Transverse colon (tissue), 4 donors: ENCODE data around the gene ZNF506. TPM values are rescaled to one million over a fixed set of nuclear protein-coding genes. Genes with fewer than 3 reads are reported as not detected.
"Not testable (repeated sequence)": the region's sequence is repeated elsewhere in the genome, so short reads cannot be mapped to it uniquely, and the experiment has no call there.

ENCODE experiments used
- DNase-seq: peaks from one replicate; pipeline ENCODE4 v3.0.0-alpha.2; 2019
- H3K27ac ChIP-seq, 4 donors: fragments of 200-600 bp; sonication (generic); 2 replicates each; pipeline ENCODE4 v1.5.1; 2016 to 2018; ENCODE audit warnings: inconsistent platforms in 4 of 4
- H3K27me3 ChIP-seq: fragments of 200-600 bp; sonication (generic); 2 replicates; pipeline ENCODE4 v1.5.1; 2017; ENCODE audit warnings: inconsistent platforms
- H3K36me3 ChIP-seq, 4 donors: fragments of 200-600 bp; sonication (generic); 2 replicates each; pipeline ENCODE4 v1.5.1; 2017 to 2019; ENCODE audit warnings: inconsistent platforms in 4 of 4
- H3K4me1 ChIP-seq, 4 donors: fragments of 200-600 bp; sonication (generic); 2 replicates each; pipeline ENCODE4 v1.5.1; 2017 to 2020; ENCODE audit warnings: inconsistent platforms in 4 of 4
- H3K4me3 ChIP-seq, 4 donors: fragments of 200-600 bp; sonication (generic); 1 replicate in 1 of 4; 2 replicates in 3 of 4; pipeline versions ENCODE4 v1.5.1 to v1.6.1; 2017 to 2019; ENCODE audit warnings: inconsistent platforms in 4 of 4
- H3K9me3 ChIP-seq, 2 donors: fragments of 200-600 bp; sonication (generic); 2 replicates each; pipeline ENCODE4 v1.5.1; 2017 to 2019; ENCODE audit warnings: inconsistent platforms in 2 of 2
- EP300 ChIP-seq: sonication (generic); formaldehyde crosslinking; IDR thresholded peaks from one replicate; pipeline ENCODE4 v1.6.1; 2017; ENCODE audit warnings: antibody characterized with exemption, low read depth
- POLR2A ChIP-seq: fragments of 450-650 bp; IDR thresholded peaks from one replicate; pipeline ENCODE4 v1.6.1; 2016; ENCODE audit warnings: antibody characterized with exemption, mild to moderate bottlenecking, moderate library complexity
- POLR2AphosphoS5 ChIP-seq, 3 donors: sonication (generic); formaldehyde crosslinking; IDR thresholded peaks; one replicate each; pipeline ENCODE4 v1.6.1; 2016; ENCODE audit warnings: antibody characterized with exemption in 3 of 3
- WGBS, 2 donors: methylation state at CpG; one replicate each; pipeline ENCODE4 v1.1.5; 2018; ENCODE audit warnings: low coverage in 1 of 2; 5-methylcytosine and 5-hydroxymethylcytosine counted together
- in situ Hi-C, 4 donors: fragments of 200-750 bp; cut with MboI; loops; one replicate each; pipeline versions ENCODE4 v1.15.0 to v1.15.1; 2017; ENCODE audit warnings: low sequenced_read_pairs in 3 of 4, low pct_ligation_motif_present in 1 of 4, low pct_unique_long_range_greater_than_20kb in 1 of 4
- intact Hi-C: fragments of 100-400 bp; cut with DNase I; formaldehyde crosslinking; loops from one replicate; pipeline ENCODE4 v1.15.1; 2023; ENCODE audit warnings: low total_unique reads
- total RNA-seq, 4 donors: library from RNA; depleted of rRNA; stranded (reverse); fragments of >200 nt; gene quantifications; one replicate each; pipeline ENCODE4 v1.1.0, GENCODE V29; 2016
- TF ChIP-seq, protein P1 (sequence below), 5 experiments: fragments of 200-600 bp in 3 of 5; fragments of 450-650 bp in 2 of 5; sonication (generic) in 3 of 5; IDR thresholded peaks; 1 replicate in 2 of 5; 2 replicates in 3 of 5; pipeline ENCODE4 v1.5.1; 2016 to 2017; ENCODE audit warnings: antibody characterized with exemption in 5 of 5, inconsistent platforms in 3 of 5, mild to moderate bottlenecking in 2 of 5, moderate library complexity in 1 of 5

Gene ZNF506
- total RNA-seq, 4 donors from 2014 or later: 11.6 to 43.2 (median 25.4) TPM

DNA sequence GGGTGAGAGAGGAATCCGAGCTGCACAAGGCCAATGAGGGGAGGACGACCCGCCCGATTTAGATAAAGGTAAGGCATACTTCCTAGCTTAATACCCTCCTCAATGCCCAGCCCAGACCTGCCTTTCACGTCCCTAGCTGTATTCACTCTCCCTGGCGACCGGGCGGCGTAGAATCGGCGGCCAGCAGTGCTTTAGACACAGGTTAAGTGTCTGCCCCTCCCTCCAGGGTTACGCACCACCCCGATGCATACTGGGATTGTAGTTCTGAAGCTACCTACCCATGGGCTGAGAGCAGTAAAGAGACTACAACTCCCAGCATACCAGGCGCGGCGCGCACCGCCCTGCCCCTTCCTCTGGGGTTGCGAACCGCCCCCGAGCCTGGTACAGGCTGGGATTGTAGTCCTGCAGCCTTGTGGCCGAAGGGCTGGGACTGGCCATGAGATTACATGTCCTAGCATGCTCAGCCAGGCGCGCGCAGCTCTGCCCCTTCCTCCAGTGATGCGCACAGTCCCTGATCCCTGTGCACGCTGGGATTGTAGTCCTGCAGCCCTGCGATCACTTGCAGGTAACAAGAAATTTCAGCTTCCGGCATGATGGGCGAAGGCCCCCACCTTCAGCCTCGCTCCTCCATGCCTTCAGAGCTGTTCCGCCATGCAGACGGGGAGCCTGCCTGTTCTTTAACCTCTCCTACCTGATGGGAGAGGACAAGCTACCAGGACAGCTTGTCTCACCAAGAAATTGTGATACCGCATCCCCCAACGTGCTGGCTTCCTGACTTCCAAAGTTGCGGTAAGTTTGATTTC is 45.1 kb downstream of the ZNF506 start:
- peaks cover 11 to 20% (median 16%) of the 10 kb centered on the region in 4 donors for H3K4me1 ChIP-seq
- WGBS, 2 donors: 2% methylated on average over 20 of the region's 36 CpGs; no CpG with 5 or more reads in 1 of the 2 donors
- peak; percentile 98 for DNase-seq
- H3K36me3 ChIP-seq: no peaks in the 10 kb centered on the region
- peak overlapping the region; percentile 48 to 86 (median 60) for H3K4me3 ChIP-seq
- intact Hi-C loops (no loop called here), in situ Hi-C loops (loop anchor here in 1 of 4 donors (5.0 kb wide), 1 partner anchor 51 kb away; no protein-coding TSS in a partner anchor)
- no peaks in the 10 kb centered on the region for H3K27me3 ChIP-seq
- peak overlapping the region; percentile 79 to 88 (median 80) for H3K27ac ChIP-seq
- no peaks in the 10 kb centered on the region for H3K9me3 ChIP-seq
- TF ChIP-seq POLR2A (peak; percentile 66), EP300 (no peak), POLR2AphosphoS5 (IDR thresholded peaks at IDR 0.05) (peak; percentile 69 to 83 (median 79))
- TF ChIP-seq, protein P1, sequence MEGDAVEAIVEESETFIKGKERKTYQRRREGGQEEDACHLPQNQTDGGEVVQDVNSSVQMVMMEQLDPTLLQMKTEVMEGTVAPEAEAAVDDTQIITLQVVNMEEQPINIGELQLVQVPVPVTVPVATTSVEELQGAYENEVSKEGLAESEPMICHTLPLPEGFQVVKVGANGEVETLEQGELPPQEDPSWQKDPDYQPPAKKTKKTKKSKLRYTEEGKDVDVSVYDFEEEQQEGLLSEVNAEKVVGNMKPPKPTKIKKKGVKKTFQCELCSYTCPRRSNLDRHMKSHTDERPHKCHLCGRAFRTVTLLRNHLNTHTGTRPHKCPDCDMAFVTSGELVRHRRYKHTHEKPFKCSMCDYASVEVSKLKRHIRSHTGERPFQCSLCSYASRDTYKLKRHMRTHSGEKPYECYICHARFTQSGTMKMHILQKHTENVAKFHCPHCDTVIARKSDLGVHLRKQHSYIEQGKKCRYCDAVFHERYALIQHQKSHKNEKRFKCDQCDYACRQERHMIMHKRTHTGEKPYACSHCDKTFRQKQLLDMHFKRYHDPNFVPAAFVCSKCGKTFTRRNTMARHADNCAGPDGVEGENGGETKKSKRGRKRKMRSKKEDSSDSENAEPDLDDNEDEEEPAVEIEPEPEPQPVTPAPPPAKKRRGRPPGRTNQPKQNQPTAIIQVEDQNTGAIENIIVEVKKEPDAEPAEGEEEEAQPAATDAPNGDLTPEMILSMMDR (IDR thresholded peaks at IDR 0.05): peak in 1 of 5 experiments; percentile 35

DNA sequence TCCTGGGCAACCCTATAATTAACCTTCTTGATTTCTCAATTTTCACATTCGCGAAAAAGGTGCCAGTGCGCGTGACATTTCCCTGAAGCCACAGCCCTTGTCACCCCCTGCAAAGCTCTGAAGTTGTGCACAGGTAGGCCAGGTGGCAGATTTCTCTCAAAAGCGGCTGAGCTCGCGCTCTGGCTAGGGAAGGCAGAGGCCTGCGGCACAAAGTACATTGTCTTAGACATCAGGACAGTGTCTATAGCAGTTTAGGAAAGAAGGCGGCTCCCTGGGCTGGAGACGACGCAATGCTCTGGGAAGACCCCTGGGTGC is 45.7 kb downstream of the ZNF506 start:
- intact Hi-C loops: no loop called here
- 7% methylated on average over 11 of the region's 11 CpGs; no CpG with 5 or more reads in 1 of the 2 donors for WGBS, 2 donors
- DNase-seq: no peak
- in situ Hi-C loops: loop anchor here in 1 of 4 donors (5.0 kb wide), 1 partner anchor 51 kb away; no protein-coding TSS in a partner anchor
- H3K9me3 ChIP-seq: no peaks in the 10 kb centered on the region
- peaks cover 11 to 20% (median 16%) of the 10 kb centered on the region in 4 donors for H3K4me1 ChIP-seq
- no peaks in the 10 kb centered on the region for H3K27me3 ChIP-seq
- H3K27ac ChIP-seq: peak overlapping the region; percentile 72 to 88 (median 80)
- H3K4me3 ChIP-seq: peak overlapping the region; percentile 48 to 86 (median 60)
- no peaks in the 10 kb centered on the region for H3K36me3 ChIP-seq
- no peak for TF ChIP-seq POLR2A
- TF ChIP-seq POLR2AphosphoS5 (IDR thresholded peaks at IDR 0.05): no peak
- TF ChIP-seq, protein P1 (IDR thresholded peaks at IDR 0.05): no peak

DNA sequence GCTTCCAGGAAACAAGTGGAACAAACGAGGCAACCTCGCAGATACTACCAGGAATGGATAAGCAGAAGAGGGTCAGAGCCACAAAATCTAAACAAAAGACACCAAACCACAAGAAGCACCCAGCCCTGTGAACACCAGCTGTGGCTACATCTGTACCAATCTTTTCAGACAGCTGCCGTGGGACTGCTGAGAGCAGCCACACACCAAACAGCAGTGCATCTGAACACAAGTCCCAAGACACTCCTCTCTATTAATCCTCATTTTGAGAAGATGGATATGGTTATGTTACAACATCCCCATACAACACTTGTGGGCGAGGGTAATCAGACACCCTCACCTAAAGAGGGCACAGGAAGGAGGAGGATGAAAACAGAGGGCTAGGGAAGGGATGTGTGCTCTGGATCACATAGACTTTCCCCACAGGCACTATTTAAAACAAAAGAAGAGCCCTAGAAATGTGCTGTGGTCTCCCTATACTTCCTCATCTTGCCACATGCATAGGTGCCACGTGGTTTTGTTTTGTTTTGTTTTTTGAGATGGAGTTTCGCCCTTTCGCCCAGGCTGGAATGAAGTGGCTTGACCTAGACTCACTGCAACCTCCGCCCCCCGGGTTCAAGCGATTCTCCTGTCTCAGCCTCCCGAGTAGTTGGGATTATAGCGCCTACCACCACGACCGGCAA is 47.1 kb downstream of the ZNF506 start:
- Histone ChIP-seq H3K4me1 (peaks cover 11 to 20% (median 16%) of the 10 kb centered on the region in 4 donors), H3K27ac (no peak overlapping the region), H3K36me3 (no peaks in the 10 kb centered on the region), H3K9me3 (no peaks in the 10 kb centered on the region), H3K27me3 (no peaks in the 10 kb centered on the region), H3K4me3 (no peak overlapping the region)
- in situ Hi-C loops: loop anchor here in 1 of 4 donors (5.0 kb wide), 1 partner anchor 53 kb away; no protein-coding TSS in a partner anchor
- no peak for DNase-seq
- WGBS, 2 donors: 58 to 88% methylated on average over 2 to 14 of the region's 14 CpGs
- intact Hi-C loops: no loop called here
- TF ChIP-seq POLR2AphosphoS5 (IDR thresholded peaks at IDR 0.05) (no peak), POLR2A (no peak), EP300 (no peak)
- TF ChIP-seq, protein P1 (IDR thresholded peaks at IDR 0.05): no peak

DNA sequence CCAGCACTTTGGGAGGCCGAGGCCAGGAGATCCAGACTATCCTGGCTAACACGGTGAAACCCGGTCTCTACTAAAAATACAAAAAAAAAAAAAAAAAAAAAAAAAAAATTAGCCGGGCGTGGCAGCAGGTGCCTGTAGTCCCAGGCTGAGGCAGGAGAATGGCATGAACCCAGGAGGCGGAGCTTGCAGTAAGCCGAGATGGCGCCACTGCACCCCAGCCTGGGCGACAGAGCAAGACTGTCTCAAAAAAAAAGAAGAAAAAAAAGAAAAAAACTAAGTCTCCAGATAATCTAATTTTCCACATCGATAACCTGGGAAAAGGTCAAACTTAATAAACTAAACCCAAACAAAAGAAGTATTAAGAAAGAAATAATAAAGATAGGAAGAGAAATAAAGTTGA is 49.6 kb downstream of the ZNF506 start:
- in situ Hi-C loops: not testable (repeated sequence)

DNA sequence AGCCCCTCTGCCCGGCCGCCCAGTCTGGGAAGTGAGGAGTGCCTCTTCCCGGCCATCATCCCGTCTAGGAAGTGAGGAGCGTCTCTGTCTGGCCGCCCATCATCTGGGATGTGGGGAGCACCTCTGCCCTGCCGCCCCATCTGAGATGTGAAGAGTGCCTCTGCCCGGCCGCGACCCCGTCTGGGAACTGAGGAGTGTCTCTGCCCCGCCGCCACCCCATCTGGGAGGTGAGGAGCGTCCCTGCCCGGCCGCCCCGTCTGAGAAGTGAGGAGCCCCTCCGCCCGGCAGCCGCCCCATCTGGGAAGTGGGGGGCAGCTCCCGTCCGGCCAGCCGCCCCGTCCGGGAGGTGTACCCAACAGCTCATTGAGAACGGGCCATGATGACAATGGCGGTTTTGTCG is 51.6 kb downstream of the ZNF506 start:
- intact Hi-C loops, H3K27me3 ChIP-seq, DNase-seq, H3K4me1 ChIP-seq, in situ Hi-C loops, H3K27ac ChIP-seq, H3K4me3 ChIP-seq, H3K36me3 ChIP-seq, H3K9me3 ChIP-seq: not testable (repeated sequence)
- 99% methylated on average over 19 of the region's 28 CpGs; no CpG with 5 or more reads in 1 of the 2 donors for WGBS, 2 donors

More for the DNA sequence above, 49.6 kb downstream of the ZNF506 start:
- DNase-seq, H3K27me3 ChIP-seq, H3K27ac ChIP-seq, H3K9me3 ChIP-seq, H3K4me3 ChIP-seq, intact Hi-C loops, H3K36me3 ChIP-seq: not testable (repeated sequence)
- WGBS, 2 donors: 86 to 88% methylated on average over 9 to 10 of the region's 10 CpGs
- peaks cover 4 to 11% (median 8%) of the 10 kb centered on the region in 4 donors for H3K4me1 ChIP-seq
